GM23338 (cell line): ENCODE data around the gene TBCD.

Source experiments
- CREB1 ChIP-seq: fragments of 250-450 bp; sonication (Bioruptor Pico); IDR thresholded peaks from 2 replicates; pipeline ENCODE4 v1.5.0; 2020; ENCODE audit warnings: low read depth, mild to moderate bottlenecking, moderate library complexity
- EZH2 ChIP-seq: fragments of 200-600 bp; sonication (generic); IDR thresholded peaks from one replicate; pipeline ENCODE4 v1.8.0; 2017; ENCODE audit warnings: antibody characterized with exemption, mild to moderate bottlenecking, low read depth; ENCODE audit not compliant: unreplicated experiment
- EZH2phosphoT487 ChIP-seq: fragments of 200-600 bp; sonication (generic); IDR thresholded peaks from one replicate; pipeline ENCODE4 v1.8.1; 2018; ENCODE audit warnings: antibody characterized with exemption; ENCODE audit not compliant: unreplicated experiment
- POLR2AphosphoS5 ChIP-seq: IDR thresholded peaks from 2 replicates; pipeline ENCODE4 v1.6.1; 2016; ENCODE audit warnings: antibody characterized with exemption, low read depth
- STAT1 ChIP-seq: IDR thresholded peaks from one replicate; pipeline ENCODE4 v1.6.1; 2016; ENCODE audit warnings: antibody characterized with exemption; ENCODE audit not compliant: unreplicated experiment
- TF ChIP-seq, protein P1 (sequence below), 2 experiments: fragments of 200-600 bp in 1 of 2; sonication (generic) in 1 of 2; conservative IDR thresholded peaks; 2 replicates each; pipeline versions ENCODE4 v1.5.1 to v1.6.1; 2016 to 2017; ENCODE audit warnings: antibody characterized with exemption in 2 of 2, low read depth in 2 of 2, mild to moderate bottlenecking in 2 of 2, moderate library complexity in 1 of 2
- TF ChIP-seq, protein P2 (sequence below): IDR thresholded peaks from one replicate; pipeline ENCODE4 v1.6.1; 2018; ENCODE audit warnings: antibody characterized with exemption; ENCODE audit not compliant: unreplicated experiment

DNA sequence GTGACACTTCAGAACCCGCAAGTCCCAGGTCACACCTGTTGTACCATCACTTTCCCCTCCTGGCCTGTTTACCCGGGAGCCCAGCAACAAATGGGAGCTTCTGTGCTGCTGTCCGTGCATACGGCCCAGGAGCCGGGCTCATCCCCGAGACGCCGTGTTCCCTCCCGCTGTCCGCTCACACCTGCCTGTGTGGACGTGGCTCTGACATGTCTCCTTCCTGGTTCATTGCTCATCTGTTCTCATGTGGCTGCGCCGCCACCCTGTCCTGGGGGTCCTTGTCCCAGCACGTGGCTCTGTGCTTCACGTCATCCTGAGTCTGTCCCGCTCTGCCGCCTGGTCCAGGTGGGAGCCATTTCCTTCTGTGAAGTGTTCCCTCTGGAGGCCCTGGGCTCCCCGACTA, 37.9 kb downstream of the TBCD start:
- TF ChIP-seq, protein P1, sequence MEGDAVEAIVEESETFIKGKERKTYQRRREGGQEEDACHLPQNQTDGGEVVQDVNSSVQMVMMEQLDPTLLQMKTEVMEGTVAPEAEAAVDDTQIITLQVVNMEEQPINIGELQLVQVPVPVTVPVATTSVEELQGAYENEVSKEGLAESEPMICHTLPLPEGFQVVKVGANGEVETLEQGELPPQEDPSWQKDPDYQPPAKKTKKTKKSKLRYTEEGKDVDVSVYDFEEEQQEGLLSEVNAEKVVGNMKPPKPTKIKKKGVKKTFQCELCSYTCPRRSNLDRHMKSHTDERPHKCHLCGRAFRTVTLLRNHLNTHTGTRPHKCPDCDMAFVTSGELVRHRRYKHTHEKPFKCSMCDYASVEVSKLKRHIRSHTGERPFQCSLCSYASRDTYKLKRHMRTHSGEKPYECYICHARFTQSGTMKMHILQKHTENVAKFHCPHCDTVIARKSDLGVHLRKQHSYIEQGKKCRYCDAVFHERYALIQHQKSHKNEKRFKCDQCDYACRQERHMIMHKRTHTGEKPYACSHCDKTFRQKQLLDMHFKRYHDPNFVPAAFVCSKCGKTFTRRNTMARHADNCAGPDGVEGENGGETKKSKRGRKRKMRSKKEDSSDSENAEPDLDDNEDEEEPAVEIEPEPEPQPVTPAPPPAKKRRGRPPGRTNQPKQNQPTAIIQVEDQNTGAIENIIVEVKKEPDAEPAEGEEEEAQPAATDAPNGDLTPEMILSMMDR (conservative IDR thresholded peaks at IDR 0.05; ENCODE audit: low read depth in 2 of 2): no peak
- no peak for TF ChIP-seq CREB1
- no peak for TF ChIP-seq EZH2phosphoT487
- TF ChIP-seq, protein P2, sequence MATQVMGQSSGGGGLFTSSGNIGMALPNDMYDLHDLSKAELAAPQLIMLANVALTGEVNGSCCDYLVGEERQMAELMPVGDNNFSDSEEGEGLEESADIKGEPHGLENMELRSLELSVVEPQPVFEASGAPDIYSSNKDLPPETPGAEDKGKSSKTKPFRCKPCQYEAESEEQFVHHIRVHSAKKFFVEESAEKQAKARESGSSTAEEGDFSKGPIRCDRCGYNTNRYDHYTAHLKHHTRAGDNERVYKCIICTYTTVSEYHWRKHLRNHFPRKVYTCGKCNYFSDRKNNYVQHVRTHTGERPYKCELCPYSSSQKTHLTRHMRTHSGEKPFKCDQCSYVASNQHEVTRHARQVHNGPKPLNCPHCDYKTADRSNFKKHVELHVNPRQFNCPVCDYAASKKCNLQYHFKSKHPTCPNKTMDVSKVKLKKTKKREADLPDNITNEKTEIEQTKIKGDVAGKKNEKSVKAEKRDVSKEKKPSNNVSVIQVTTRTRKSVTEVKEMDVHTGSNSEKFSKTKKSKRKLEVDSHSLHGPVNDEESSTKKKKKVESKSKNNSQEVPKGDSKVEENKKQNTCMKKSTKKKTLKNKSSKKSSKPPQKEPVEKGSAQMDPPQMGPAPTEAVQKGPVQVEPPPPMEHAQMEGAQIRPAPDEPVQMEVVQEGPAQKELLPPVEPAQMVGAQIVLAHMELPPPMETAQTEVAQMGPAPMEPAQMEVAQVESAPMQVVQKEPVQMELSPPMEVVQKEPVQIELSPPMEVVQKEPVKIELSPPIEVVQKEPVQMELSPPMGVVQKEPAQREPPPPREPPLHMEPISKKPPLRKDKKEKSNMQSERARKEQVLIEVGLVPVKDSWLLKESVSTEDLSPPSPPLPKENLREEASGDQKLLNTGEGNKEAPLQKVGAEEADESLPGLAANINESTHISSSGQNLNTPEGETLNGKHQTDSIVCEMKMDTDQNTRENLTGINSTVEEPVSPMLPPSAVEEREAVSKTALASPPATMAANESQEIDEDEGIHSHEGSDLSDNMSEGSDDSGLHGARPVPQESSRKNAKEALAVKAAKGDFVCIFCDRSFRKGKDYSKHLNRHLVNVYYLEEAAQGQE: no peak
- no peak for TF ChIP-seq POLR2AphosphoS5
- TF ChIP-seq EZH2: no peak
- TF ChIP-seq STAT1: no peak
